A549 (cell line): ENCODE measurements around the gene NPW.

Experiments
- CTCF ChIP-seq: fragments of >200 bp; sonication (Bioruptor Twin); formaldehyde crosslinking; IDR thresholded peaks from 3 replicates; pipeline ENCODE4 v1.5.1; 2016
- E2F6 ChIP-seq: IDR thresholded peaks from 2 replicates; pipeline ENCODE4 v1.6.1; 2012; ENCODE audit warnings: low read depth, borderline replicate concordance
- EP300 ChIP-seq, 2 experiments: fragments of >200 bp; sonication (Bioruptor Twin); formaldehyde crosslinking; IDR thresholded peaks; 2 replicates in 1 of 2; 3 replicates in 1 of 2; pipeline ENCODE4 v1.6.1; 2016 to 2017
- KDM5A ChIP-seq: fragments of 200-600 bp; sonication (generic); IDR thresholded peaks from 2 replicates; pipeline ENCODE4 v1.6.1; 2016; ENCODE audit warnings: antibody characterized with exemption, mild to moderate bottlenecking
- POLR2A ChIP-seq: IDR thresholded peaks from 2 replicates; pipeline ENCODE4 v1.6.1; 2012; ENCODE audit warnings: mild to moderate bottlenecking, low read length
- POLR2AphosphoS2 ChIP-seq: conservative IDR thresholded peaks from 2 replicates; pipeline ENCODE4 v1.6.1; 2012; ENCODE audit warnings: low read length, improper control_type of control experiment, inconsistent platforms
- RNF2 ChIP-seq: fragments of 200-600 bp; sonication (generic); IDR thresholded peaks from 2 replicates; pipeline ENCODE4 v1.6.1; 2016; ENCODE audit warnings: low read depth, mild to moderate bottlenecking, antibody characterized with exemption, moderate library complexity, borderline replicate concordance
- SMC3 ChIP-seq: fragments of >200 bp; sonication (Bioruptor Twin); formaldehyde crosslinking; IDR thresholded peaks from 3 replicates; pipeline ENCODE4 v1.6.1; 2018; ENCODE audit warnings: inconsistent platforms
- ZFP36 ChIP-seq: fragments of 450-650 bp; IDR thresholded peaks from 2 replicates; pipeline ENCODE4 v1.6.1; 2014; ENCODE audit warnings: borderline replicate concordance; ENCODE audit not compliant: partially characterized antibody

GRCh38 chr16:1998360-1998835, 21.2 kb upstream of the NPW start:
- TF ChIP-seq CTCF (no peak), POLR2A (no peak), E2F6 (no peak), KDM5A (no peak), SMC3 (no peak), RNF2 (no peak), ZFP36 (no peak), EP300 (IDR thresholded peaks at IDR 0.05) (no peak), POLR2AphosphoS2 (no peak)
